Mesenchymal stem cell (in vitro differentiated cells and primary cell): ENCODE measurements around the gene TUBB4B.

Source experiments
- DNase-seq: peaks from one replicate; pipeline ENCODE4 v3.0.0-alpha.2; 2013
- H2AFZ ChIP-seq: one replicate; pipeline ENCODE4 v1.6.1; 2013; ENCODE audit warnings: low read depth, mild to moderate bottlenecking, control low read depth, inconsistent platforms, low read length, moderate library complexity
- H2AK5ac ChIP-seq: 2 replicates; pipeline ENCODE4 v1.6.1; 2013; ENCODE audit warnings: low read length, moderate library complexity, mild to moderate bottlenecking, inconsistent platforms; ENCODE audit not compliant: severe bottlenecking
- H2BK120ac ChIP-seq: one replicate; pipeline ENCODE4 v1.6.1; 2013; ENCODE audit warnings: low read depth, mild to moderate bottlenecking, inconsistent platforms, low read length, moderate library complexity
- H2BK12ac ChIP-seq, 2 experiments: one replicate each; pipeline ENCODE4 v1.6.1; 2013; ENCODE audit warnings: inconsistent platforms in 2 of 2, low read length in 2 of 2, mild to moderate bottlenecking in 2 of 2, moderate library complexity in 2 of 2, control low read depth in 1 of 2
- H2BK15ac ChIP-seq: one replicate; pipeline ENCODE4 v1.6.1; 2013; ENCODE audit warnings: mild to moderate bottlenecking, low read depth, inconsistent platforms; ENCODE audit not compliant: poor library complexity, severe bottlenecking
- H2BK5ac ChIP-seq: 2 replicates; pipeline ENCODE4 v1.6.1; 2013; ENCODE audit warnings: low read depth, mild to moderate bottlenecking, low read length, control low read depth, inconsistent platforms; ENCODE audit not compliant: poor library complexity, severe bottlenecking
- H3K14ac ChIP-seq, 2 experiments: one replicate each; pipeline ENCODE4 v1.6.1; 2013; ENCODE audit warnings: inconsistent platforms in 2 of 2, low read length in 2 of 2, control low read depth in 1 of 2, mild to moderate bottlenecking in 1 of 2, moderate library complexity in 1 of 2
- H3K18ac ChIP-seq, 2 experiments: one replicate each; pipeline ENCODE4 v1.6.1; 2013; ENCODE audit warnings: inconsistent platforms in 2 of 2, low read length in 2 of 2, control low read depth in 1 of 2, low read depth in 1 of 2, mild to moderate bottlenecking in 1 of 2
- H3K23ac ChIP-seq, 2 experiments: one replicate each; pipeline ENCODE4 v1.6.1; 2013; ENCODE audit warnings: inconsistent platforms in 2 of 2, low read length in 2 of 2, mild to moderate bottlenecking in 2 of 2, moderate library complexity in 2 of 2, control low read depth in 1 of 2
- H3K27ac ChIP-seq: 2 replicates; pipeline ENCODE4 v1.5.1; 2013; ENCODE audit warnings: mild to moderate bottlenecking, moderate library complexity, low read length, control low read depth, inconsistent platforms; ENCODE audit not compliant: poor library complexity, severe bottlenecking
- H3K27me3 ChIP-seq, 2 experiments: 2 replicates each; pipeline versions ENCODE4 v1.6.1 to v1.7.0; 2013; ENCODE audit warnings: low read length in 2 of 2, mild to moderate bottlenecking in 2 of 2, moderate library complexity in 2 of 2, control low read depth in 1 of 2, inconsistent platforms in 1 of 2; ENCODE audit not compliant: control insufficient read depth in 1 of 2, insufficient read depth in 1 of 2
- H3K36me3 ChIP-seq, 2 experiments: 2 replicates each; pipeline versions ENCODE4 v1.6.1 to v1.7.0; 2013; ENCODE audit warnings: low read length in 2 of 2, control low read depth in 1 of 2, inconsistent platforms in 1 of 2, low read depth in 1 of 2, mild to moderate bottlenecking in 1 of 2; ENCODE audit not compliant: insufficient read depth in 2 of 2, control insufficient read depth in 1 of 2
- H3K4ac ChIP-seq, 2 experiments: one replicate each; pipeline ENCODE4 v1.6.1; 2013; ENCODE audit warnings: inconsistent platforms in 2 of 2, low read length in 2 of 2, mild to moderate bottlenecking in 2 of 2, moderate library complexity in 2 of 2, control low read depth in 1 of 2, low read depth in 1 of 2
- H3K4me1 ChIP-seq: 2 replicates; pipeline ENCODE4 v1.6.1; 2013; ENCODE audit warnings: low read depth, low read length, control low read depth; ENCODE audit not compliant: control insufficient read depth, insufficient read depth
- H3K4me2 ChIP-seq: 2 replicates; pipeline ENCODE4 v1.6.1; 2013; ENCODE audit warnings: low read length, mild to moderate bottlenecking, inconsistent platforms; ENCODE audit not compliant: poor library complexity, severe bottlenecking
- H3K4me3 ChIP-seq, 2 experiments: 2 replicates each; pipeline versions ENCODE4 v1.5.1 to v1.7.0; 2013; ENCODE audit warnings: low read length in 2 of 2, mild to moderate bottlenecking in 2 of 2, control low read depth in 1 of 2, low read depth in 1 of 2; ENCODE audit not compliant: insufficient read depth in 1 of 2
- H3K79me1 ChIP-seq: replicated peaks from 2 replicates; pipeline ENCODE4 v1.6.1; 2013; ENCODE audit warnings: mild to moderate bottlenecking, control low read depth, low read length, inconsistent platforms; ENCODE audit not compliant: poor library complexity, severe bottlenecking
- H3K9ac ChIP-seq: 2 replicates; pipeline ENCODE4 v1.7.0; 2013; ENCODE audit warnings: mild to moderate bottlenecking, low read length, moderate library complexity
- H3K9me3 ChIP-seq: 2 replicates; pipeline ENCODE4 v1.7.0; 2013; ENCODE audit warnings: mild to moderate bottlenecking, low read length; ENCODE audit not compliant: control insufficient read depth
- H4K8ac ChIP-seq: one replicate; pipeline ENCODE4 v1.6.1; 2013; ENCODE audit warnings: inconsistent platforms, mild to moderate bottlenecking, low read length, moderate library complexity
- H4K91ac ChIP-seq: one replicate; pipeline ENCODE4 v1.6.1; 2013; ENCODE audit warnings: mild to moderate bottlenecking, low read length, inconsistent platforms
- WGBS: methylation state at CpG from one replicate; pipeline ENCODE4 v1.1.7; 2013; ENCODE audit warnings: mixed read lengths; 5-methylcytosine and 5-hydroxymethylcytosine counted together

Gene TUBB4B

DNA sequence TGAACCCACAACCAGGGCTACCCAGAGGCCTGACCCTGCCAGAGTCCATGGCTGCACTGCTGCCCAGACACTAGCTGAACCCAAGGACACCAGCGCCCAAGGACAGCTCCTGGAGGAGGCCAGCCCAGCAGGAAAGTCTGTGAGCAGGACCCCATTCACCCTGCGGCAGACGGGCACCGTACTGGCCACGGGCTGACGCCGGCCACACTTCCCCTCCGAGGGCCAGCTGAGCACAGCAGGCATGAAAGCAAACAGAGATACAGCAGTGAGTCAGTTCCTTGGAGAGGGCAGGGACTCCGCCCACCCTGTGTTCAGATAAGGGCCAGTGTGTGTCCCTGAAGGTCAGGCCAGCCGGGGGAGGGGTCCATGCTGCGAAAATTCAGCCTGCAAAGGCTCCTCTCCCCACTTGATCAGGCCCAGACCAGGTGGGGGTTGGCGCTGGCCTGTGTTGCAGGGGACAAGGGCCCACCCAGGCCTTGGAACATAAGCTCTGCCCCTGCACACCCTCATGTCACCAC, 22.3 kb upstream of the TUBB4B start:
- H3K18ac ChIP-seq = peak overlapping the region; percentile 11 to 19
- no peaks in the 10 kb centered on the region for H3K79me1 ChIP-seq
- H3K4me1 ChIP-seq = peaks cover 61% of the 10 kb centered on the region
- H2BK15ac ChIP-seq = no peak overlapping the region
- peak overlapping the region; percentile 63 for H4K91ac ChIP-seq
- H3K36me3 ChIP-seq = peaks cover 5 to 37% of the 10 kb centered on the region in 2 experiments
- no peak overlapping the region for H2AFZ ChIP-seq
- H2BK12ac ChIP-seq = peak overlapping the region in 1 of 2 experiments; percentile 65
- H3K4ac ChIP-seq = peak overlapping the region in 1 of 2 experiments; percentile 57
- no peak overlapping the region for H3K23ac ChIP-seq
- peak; percentile 71 for DNase-seq
- no peak overlapping the region for H3K4me3 ChIP-seq
- H3K9ac ChIP-seq = no peak overlapping the region
- H2BK5ac ChIP-seq = no peak overlapping the region
- H3K14ac ChIP-seq = no peak overlapping the region
- peak overlapping the region; percentile 75 for H4K8ac ChIP-seq
- 37% methylated on average over 12 of the region's 12 CpGs for WGBS
- no peaks in the 10 kb centered on the region for H3K9me3 ChIP-seq
- H2AK5ac ChIP-seq = no peak overlapping the region
- no peaks in the 10 kb centered on the region for H3K27me3 ChIP-seq
- no peak overlapping the region for H2BK120ac ChIP-seq
- no peak overlapping the region for H3K4me2 ChIP-seq
- peak overlapping the region; percentile 59 for H3K27ac ChIP-seq

DNA sequence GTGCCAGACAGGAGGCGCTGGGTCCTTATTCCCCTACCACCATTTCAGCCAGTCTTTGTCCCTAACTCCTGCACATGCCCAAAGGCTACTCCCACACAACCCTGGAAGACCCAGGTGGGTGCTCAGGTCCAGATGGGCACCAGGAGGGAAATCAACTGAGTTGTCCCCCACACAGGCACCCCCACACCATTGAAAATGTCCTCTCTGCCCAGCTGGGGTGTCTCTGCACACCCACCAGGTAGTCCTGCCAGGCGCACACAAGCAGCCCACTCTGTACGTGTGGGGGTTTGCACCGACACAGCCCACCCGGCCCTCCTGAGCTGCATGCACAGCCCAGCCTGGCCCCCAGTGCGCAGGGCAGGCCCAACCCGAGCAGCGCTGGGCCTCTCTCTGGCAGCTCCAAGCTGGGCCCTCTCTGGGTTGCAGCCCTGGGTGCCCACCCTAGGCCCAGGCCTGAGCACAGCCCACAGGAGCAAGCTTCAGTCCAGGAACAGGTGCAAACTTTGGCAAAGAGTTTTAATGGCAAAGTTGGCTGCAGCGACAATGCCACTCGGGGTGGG, 21.2 kb upstream of the TUBB4B start:
- no peak overlapping the region for H3K4me3 ChIP-seq
- H4K91ac ChIP-seq = no peak overlapping the region
- no peak overlapping the region for H3K14ac ChIP-seq
- H3K23ac ChIP-seq = no peak overlapping the region
- no peak overlapping the region for H2BK12ac ChIP-seq
- peaks cover 2 to 27% of the 10 kb centered on the region in 2 experiments for H3K36me3 ChIP-seq
- no peak overlapping the region for H2BK120ac ChIP-seq
- no peak overlapping the region for H2BK15ac ChIP-seq
- no peak overlapping the region for H3K18ac ChIP-seq
- no peak overlapping the region for H2AK5ac ChIP-seq
- no peaks in the 10 kb centered on the region for H3K27me3 ChIP-seq
- DNase-seq = no peak
- H3K4ac ChIP-seq = no peak overlapping the region
- no peak overlapping the region for H2AFZ ChIP-seq
- 93% methylated on average over 10 of the region's 10 CpGs for WGBS
- H4K8ac ChIP-seq = no peak overlapping the region
- no peak overlapping the region for H2BK5ac ChIP-seq
- H3K79me1 ChIP-seq = no peaks in the 10 kb centered on the region
- H3K9me3 ChIP-seq = no peaks in the 10 kb centered on the region
- H3K4me1 ChIP-seq = peaks cover 67% of the 10 kb centered on the region
- no peak overlapping the region for H3K27ac ChIP-seq
- no peak overlapping the region for H3K4me2 ChIP-seq
- H3K9ac ChIP-seq = no peak overlapping the region

DNA sequence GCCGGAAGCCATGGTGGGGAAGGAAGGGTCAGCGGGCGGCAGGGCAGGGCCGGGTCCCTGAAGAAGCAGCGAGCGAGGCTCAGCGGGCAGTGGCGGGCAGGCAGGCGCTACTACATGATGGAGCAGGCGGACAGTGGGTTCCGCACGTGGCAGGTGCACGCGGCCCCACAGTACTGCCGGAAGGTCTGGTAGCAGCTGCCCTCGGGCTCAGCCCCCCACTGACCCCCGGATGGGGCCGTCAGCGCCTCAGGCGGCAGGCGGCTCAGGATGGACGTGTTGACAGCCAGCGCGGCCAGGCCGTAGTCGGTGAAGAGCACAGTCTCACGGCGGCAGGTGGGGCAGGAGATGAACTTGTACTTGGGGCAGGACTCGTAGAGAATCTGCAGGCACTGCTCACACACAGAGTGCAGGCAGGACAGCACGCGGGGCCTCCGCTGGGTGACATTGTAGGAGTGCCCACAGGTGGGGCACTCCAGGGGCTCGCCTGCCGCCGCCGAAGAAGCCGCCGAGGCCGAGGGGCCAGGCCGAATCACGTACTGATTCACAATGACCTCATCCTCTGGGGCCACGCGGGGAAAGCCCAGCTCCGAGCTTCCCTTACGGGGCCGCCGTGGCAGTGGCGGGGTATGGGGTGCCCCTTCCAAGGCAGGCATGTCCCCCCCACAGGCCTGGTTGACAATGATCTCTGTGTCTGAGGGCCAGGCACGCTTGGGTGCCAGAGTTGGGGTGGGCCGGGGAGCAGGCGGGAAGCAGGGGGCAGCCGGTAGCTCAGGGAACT, 20.6 kb upstream of the TUBB4B start:
- no peaks in the 10 kb centered on the region for H3K9me3 ChIP-seq
- H3K9ac ChIP-seq = no peak overlapping the region
- H3K4me2 ChIP-seq = no peak overlapping the region
- no peaks in the 10 kb centered on the region for H3K79me1 ChIP-seq
- no peak overlapping the region for H4K8ac ChIP-seq
- H3K4me3 ChIP-seq = peak overlapping the region in 1 of 2 experiments; percentile 14
- H2BK120ac ChIP-seq = no peak overlapping the region
- no peak for DNase-seq
- peak overlapping the region in 1 of 2 experiments; percentile 70 for H2BK12ac ChIP-seq
- 92% methylated on average over 51 of the region's 52 CpGs for whole genome bisulfite sequencing
- no peak overlapping the region for H3K18ac ChIP-seq
- H2BK15ac ChIP-seq = no peak overlapping the region
- no peak overlapping the region for H2BK5ac ChIP-seq
- H3K27ac ChIP-seq = no peak overlapping the region
- no peak overlapping the region for H3K23ac ChIP-seq
- H2AFZ ChIP-seq = no peak overlapping the region
- peaks cover 67% of the 10 kb centered on the region for H3K4me1 ChIP-seq
- peaks cover 0 to 20% of the 10 kb centered on the region in 2 experiments for H3K36me3 ChIP-seq
- H3K27me3 ChIP-seq = no peaks in the 10 kb centered on the region
- H3K14ac ChIP-seq = no peak overlapping the region
- H2AK5ac ChIP-seq = no peak overlapping the region
- peak overlapping the region; percentile 14 for H4K91ac ChIP-seq
- no peak overlapping the region for H3K4ac ChIP-seq

DNA sequence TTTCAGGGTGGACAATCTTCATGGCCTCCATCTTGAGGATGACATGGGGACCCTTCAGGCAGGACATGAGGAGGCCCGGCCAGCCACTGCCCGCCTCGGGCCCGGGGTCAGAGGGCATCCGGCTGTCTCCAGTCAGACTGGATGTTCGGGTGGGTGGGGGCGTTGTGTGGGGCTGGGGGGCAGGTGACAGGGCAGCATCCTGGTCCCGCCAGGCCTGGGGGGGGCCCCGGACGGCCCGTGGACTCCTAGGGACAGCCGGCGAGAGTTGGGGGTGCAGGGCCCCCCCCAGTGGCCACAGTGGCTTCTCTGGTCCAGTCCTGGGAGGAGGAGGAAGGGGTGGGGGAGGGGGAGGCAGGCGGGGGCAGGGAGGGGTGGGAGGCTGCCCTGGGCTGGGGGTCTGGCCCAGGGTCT, 20.0 kb upstream of the TUBB4B start:
- H4K8ac ChIP-seq = no peak overlapping the region
- H3K36me3 ChIP-seq = peaks cover 0 to 19% of the 10 kb centered on the region in 2 experiments
- no peaks in the 10 kb centered on the region for H3K9me3 ChIP-seq
- no peak overlapping the region for H2BK120ac ChIP-seq
- no peak overlapping the region for H3K23ac ChIP-seq
- H3K18ac ChIP-seq = no peak overlapping the region
- no peak overlapping the region for H3K9ac ChIP-seq
- no peak for DNase-seq
- peaks cover 70% of the 10 kb centered on the region for H3K4me1 ChIP-seq
- WGBS = 92% methylated on average over 8 of the region's 14 CpGs
- peak overlapping the region; percentile 80 for H3K4me2 ChIP-seq
- no peak overlapping the region for H3K4me3 ChIP-seq
- no peaks in the 10 kb centered on the region for H3K27me3 ChIP-seq
- no peak overlapping the region for H4K91ac ChIP-seq
- H3K79me1 ChIP-seq = no peaks in the 10 kb centered on the region
- H3K14ac ChIP-seq = no peak overlapping the region
- H2BK5ac ChIP-seq = no peak overlapping the region
- no peak overlapping the region for H2BK15ac ChIP-seq
- no peak overlapping the region for H2AFZ ChIP-seq
- no peak overlapping the region for H2AK5ac ChIP-seq
- no peak overlapping the region for H3K4ac ChIP-seq
- no peak overlapping the region for H2BK12ac ChIP-seq
- H3K27ac ChIP-seq = no peak overlapping the region
